HEK293 (cell line): ENCODE results near the gene LSMEM2.

ENCODE experiments used
- BCL11A ChIP-seq: fragments of 450-650 bp; formaldehyde crosslinking; IDR thresholded peaks from 2 replicates; pipeline ENCODE4 v1.5.1; 2016; ENCODE audit warnings: low read depth, missing biosample characterization, missing genetic modification characterization
- GLIS1 ChIP-seq: fragments of 450-650 bp; formaldehyde crosslinking; IDR thresholded peaks from 2 replicates; pipeline ENCODE4 v1.5.1; 2016; ENCODE audit warnings: missing biosample characterization, missing genetic modification characterization
- HOXC10 ChIP-seq: sonication (generic); formaldehyde crosslinking; IDR thresholded peaks from 2 replicates; pipeline ENCODE4 v1.8.1; 2023; ENCODE audit warnings: mild to moderate bottlenecking, missing genetic modification reagents
- KLF10 ChIP-seq: fragments of 450-650 bp; IDR thresholded peaks from 2 replicates; pipeline ENCODE4 v1.5.1; 2018; ENCODE audit warnings: missing biosample characterization, mild to moderate bottlenecking, missing genetic modification characterization
- KLF7 ChIP-seq: fragments of 450-650 bp; formaldehyde crosslinking; IDR thresholded peaks from 2 replicates; pipeline ENCODE4 v1.5.1; 2016; ENCODE audit warnings: missing biosample characterization, missing genetic modification characterization, borderline replicate concordance
- MZF1 ChIP-seq: fragments of 450-650 bp; formaldehyde crosslinking; IDR thresholded peaks from 2 replicates; pipeline ENCODE4 v1.5.1; 2017; ENCODE audit warnings: missing biosample characterization, missing genetic modification characterization, borderline replicate concordance
- PRDM10 ChIP-seq: fragments of 450-650 bp; formaldehyde crosslinking; IDR thresholded peaks from 2 replicates; pipeline ENCODE4 v1.5.1; 2016; ENCODE audit warnings: missing biosample characterization, missing genetic modification characterization
- REPIN1 ChIP-seq: fragments of 450-650 bp; formaldehyde crosslinking; IDR thresholded peaks from 2 replicates; pipeline ENCODE4 v1.5.1; 2017; ENCODE audit warnings: missing biosample characterization, missing genetic modification characterization, low read depth
- ZBTB10 ChIP-seq: fragments of 450-650 bp; formaldehyde crosslinking; IDR thresholded peaks from 2 replicates; pipeline ENCODE4 v1.5.1; 2016; ENCODE audit warnings: missing biosample characterization, missing genetic modification characterization
- ZBTB11 ChIP-seq: fragments of 450-650 bp; formaldehyde crosslinking; conservative IDR thresholded peaks from 2 replicates; pipeline ENCODE4 v1.5.1; 2016; ENCODE audit warnings: low read depth, missing biosample characterization, missing genetic modification characterization
- ZBTB21 ChIP-seq: fragments of 450-650 bp; formaldehyde crosslinking; IDR thresholded peaks from 2 replicates; pipeline ENCODE4 v1.5.1; 2017; ENCODE audit warnings: missing biosample characterization, missing genetic modification characterization
- ZFP37 ChIP-seq: fragments of 450-650 bp; formaldehyde crosslinking; IDR thresholded peaks from 2 replicates; pipeline ENCODE4 v1.5.1; 2016; ENCODE audit warnings: missing biosample characterization, missing genetic modification characterization
- ZFP69B ChIP-seq: fragments of 450-650 bp; formaldehyde crosslinking; IDR thresholded peaks from 2 replicates; pipeline ENCODE4 v1.5.1; 2016; ENCODE audit warnings: missing biosample characterization, missing genetic modification characterization
- ZNF18 ChIP-seq: fragments of 450-650 bp; formaldehyde crosslinking; IDR thresholded peaks from 2 replicates; pipeline ENCODE4 v1.5.1; 2016; ENCODE audit warnings: missing biosample characterization, missing genetic modification characterization
- ZNF184 ChIP-seq: fragments of 450-650 bp; IDR thresholded peaks from 2 replicates; pipeline ENCODE4 v1.5.1; 2018; ENCODE audit warnings: missing biosample characterization, mild to moderate bottlenecking, missing genetic modification characterization
- ZNF2 ChIP-seq: fragments of 450-650 bp; formaldehyde crosslinking; IDR thresholded peaks from 2 replicates; pipeline ENCODE4 v1.5.1; 2016; ENCODE audit warnings: missing biosample characterization, missing genetic modification characterization
- ZNF214 ChIP-seq: fragments of 450-650 bp; formaldehyde crosslinking; IDR thresholded peaks from 2 replicates; pipeline ENCODE4 v1.5.1; 2017; ENCODE audit warnings: missing biosample characterization, mild to moderate bottlenecking, missing genetic modification characterization, borderline replicate concordance
- ZNF394 ChIP-seq: fragments of 450-650 bp; formaldehyde crosslinking; IDR thresholded peaks from 2 replicates; pipeline ENCODE4 v1.5.1; 2016; ENCODE audit warnings: missing biosample characterization, missing genetic modification characterization, mild to moderate bottlenecking, moderate library complexity, borderline replicate concordance
- ZNF501 ChIP-seq: fragments of 450-650 bp; formaldehyde crosslinking; IDR thresholded peaks from 2 replicates; pipeline ENCODE4 v1.5.1; 2016; ENCODE audit warnings: missing biosample characterization, missing genetic modification characterization
- ZNF544 ChIP-seq: fragments of 450-650 bp; formaldehyde crosslinking; IDR thresholded peaks from 2 replicates; pipeline ENCODE4 v1.5.0; 2017; ENCODE audit warnings: missing biosample characterization, missing genetic modification characterization
- ZNF571 ChIP-seq: fragments of 450-650 bp; formaldehyde crosslinking; IDR thresholded peaks from 2 replicates; pipeline ENCODE4 v1.5.0; 2017; ENCODE audit warnings: missing biosample characterization, missing genetic modification characterization
- ZNF580 ChIP-seq: fragments of 450-650 bp; formaldehyde crosslinking; IDR thresholded peaks from 2 replicates; pipeline ENCODE4 v1.5.1; 2016; ENCODE audit warnings: missing biosample characterization, missing genetic modification characterization
- ZNF654 ChIP-seq: fragments of 450-650 bp; formaldehyde crosslinking; IDR thresholded peaks from 2 replicates; pipeline ENCODE4 v1.5.1; 2016; ENCODE audit warnings: low read depth, missing biosample characterization, missing genetic modification characterization
- ZNF660 ChIP-seq: fragments of 450-650 bp; IDR thresholded peaks from 2 replicates; pipeline ENCODE4 v1.5.1; 2018; ENCODE audit warnings: missing biosample characterization, mild to moderate bottlenecking, missing genetic modification characterization
- ZNF837 ChIP-seq: fragments of 450-650 bp; formaldehyde crosslinking; IDR thresholded peaks from 2 replicates; pipeline ENCODE4 v1.5.1; 2016; ENCODE audit warnings: missing biosample characterization, missing genetic modification characterization
- ZSCAN30 ChIP-seq: fragments of 450-650 bp; IDR thresholded peaks from 2 replicates; pipeline ENCODE4 v1.5.1; 2018; ENCODE audit warnings: missing biosample characterization, mild to moderate bottlenecking, missing genetic modification characterization, moderate library complexity

The LSMEM2 gene

GRCh38 chr3:50245831-50246516, 32.9 kb upstream of the LSMEM2 start (continued):
- TF ChIP-seq ZBTB11: peak; percentile 34; the same call in 1 of the 2 replicates
- no peak for TF ChIP-seq ZNF837
- no peak for TF ChIP-seq ZNF18 (tag by site-specific recombination)
- TF ChIP-seq ZFP37 (tag by site-specific recombination): 0 out of 2 replicates have a peak, but pooled peaks have one; percentile 53
- no peak for TF ChIP-seq BCL11A
- TF ChIP-seq ZNF394 (tag by site-specific recombination): no peak; the same call in 1 of the 2 replicates
- no peak for TF ChIP-seq HOXC10 (CRISPR knock-in tag)
- TF ChIP-seq ZNF501 (tag by site-specific recombination): peak; percentile 66
- 0 out of 2 replicates have a peak, but pooled peaks have one; percentile 15 for TF ChIP-seq ZFP69B
- TF ChIP-seq PRDM10 (tag by site-specific recombination): peak; percentile 89
- TF ChIP-seq MZF1 (tag by site-specific recombination): no peak
- TF ChIP-seq ZNF214 (tag by site-specific recombination): no peak
- peak; percentile 29; the same call in 1 of the 2 replicates for TF ChIP-seq KLF7 (tag by site-specific recombination)
- no peak for TF ChIP-seq ZBTB21
- peak; percentile 58; the same call in 1 of the 2 replicates for TF ChIP-seq KLF10 (tag by site-specific recombination)
- TF ChIP-seq GLIS1 (tag by site-specific recombination): peak; percentile 33
- TF ChIP-seq ZSCAN30 (tag by site-specific recombination): peak; percentile 61; the same call in 1 of the 2 replicates
- no peak for TF ChIP-seq ZNF184 (tag by site-specific recombination)
- no peak for TF ChIP-seq ZNF544 (tag by site-specific recombination)
- TF ChIP-seq ZBTB10: peak; percentile 80; the same call in 1 of the 2 replicates
- TF ChIP-seq ZNF654 (tag by site-specific recombination): peak; percentile 58
- peak; percentile 57; the same call in 1 of the 2 replicates for TF ChIP-seq ZNF660 (tag by site-specific recombination)
- TF ChIP-seq REPIN1 (tag by site-specific recombination): no peak
- no peak for TF ChIP-seq ZNF571 (tag by site-specific recombination)
- TF ChIP-seq ZNF580 (tag by site-specific recombination): no peak
- TF ChIP-seq ZNF2 (tag by site-specific recombination): peak; percentile 56; the same call in 1 of the 2 replicates
